ENCODE results near the gene INPP5B.

INPP5B gene

DNA sequence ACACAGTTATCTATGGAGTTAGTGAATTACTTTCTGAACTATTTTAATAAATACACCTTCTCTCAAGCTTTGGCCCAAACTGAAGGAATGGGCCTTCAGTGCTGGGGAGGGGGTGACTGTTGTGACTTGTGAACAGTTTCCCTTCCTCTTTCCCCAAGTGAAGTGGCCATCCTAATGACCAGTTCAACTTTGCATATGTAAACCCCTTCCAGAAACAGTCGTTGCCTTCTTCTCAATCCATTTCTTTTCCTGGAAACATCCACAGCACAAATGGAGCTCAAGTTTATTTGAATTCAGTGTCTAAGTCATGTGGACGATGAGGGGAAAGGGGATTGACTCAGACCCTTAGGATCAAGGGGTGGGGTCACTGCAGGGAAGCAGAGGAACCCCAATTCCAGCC lies 1.3 kb upstream of the INPP5B start:
- Histone ChIP-seq H3K36me3 (ENCODE audit: insufficient read depth, low read length) (no peaks in the 10 kb centered on the region), H3K9me2 (replicated peaks; ENCODE audit: low read depth, low read length) (no peaks in the 10 kb centered on the region), H3K4me3 (ENCODE audit: low read length, poor library complexity, severe bottlenecking) (no peak overlapping the region), H3K4me2 (ENCODE audit: low read depth, low read length, poor library complexity, severe bottlenecking) (no peak overlapping the region), H3K9me3 (ENCODE audit: insufficient read depth, low read depth, low read length) (no peaks in the 10 kb centered on the region), H4K20me1 (ENCODE audit: insufficient read depth, low read length, poor library complexity, severe bottlenecking) (no peaks in the 10 kb centered on the region), H3K27me3 (ENCODE audit: insufficient read depth, low read length, poor library complexity, severe bottlenecking) (no peaks in the 10 kb centered on the region), H3F3A (ENCODE audit: low read depth) (no peaks in the 10 kb centered on the region), H3K4me1 (ENCODE audit: insufficient read depth, low read length, poor library complexity, severe bottlenecking) (no peaks in the 10 kb centered on the region), H3K79me2 (ENCODE audit: insufficient read depth, low read length) (no peaks in the 10 kb centered on the region), H3K9ac (ENCODE audit: low read depth, low read length, poor library complexity, severe bottlenecking) (no peak overlapping the region), H2AFZ (ENCODE audit: low read length) (no peak overlapping the region)
- TF ChIP-seq, protein P1, sequence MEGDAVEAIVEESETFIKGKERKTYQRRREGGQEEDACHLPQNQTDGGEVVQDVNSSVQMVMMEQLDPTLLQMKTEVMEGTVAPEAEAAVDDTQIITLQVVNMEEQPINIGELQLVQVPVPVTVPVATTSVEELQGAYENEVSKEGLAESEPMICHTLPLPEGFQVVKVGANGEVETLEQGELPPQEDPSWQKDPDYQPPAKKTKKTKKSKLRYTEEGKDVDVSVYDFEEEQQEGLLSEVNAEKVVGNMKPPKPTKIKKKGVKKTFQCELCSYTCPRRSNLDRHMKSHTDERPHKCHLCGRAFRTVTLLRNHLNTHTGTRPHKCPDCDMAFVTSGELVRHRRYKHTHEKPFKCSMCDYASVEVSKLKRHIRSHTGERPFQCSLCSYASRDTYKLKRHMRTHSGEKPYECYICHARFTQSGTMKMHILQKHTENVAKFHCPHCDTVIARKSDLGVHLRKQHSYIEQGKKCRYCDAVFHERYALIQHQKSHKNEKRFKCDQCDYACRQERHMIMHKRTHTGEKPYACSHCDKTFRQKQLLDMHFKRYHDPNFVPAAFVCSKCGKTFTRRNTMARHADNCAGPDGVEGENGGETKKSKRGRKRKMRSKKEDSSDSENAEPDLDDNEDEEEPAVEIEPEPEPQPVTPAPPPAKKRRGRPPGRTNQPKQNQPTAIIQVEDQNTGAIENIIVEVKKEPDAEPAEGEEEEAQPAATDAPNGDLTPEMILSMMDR (conservative IDR thresholded peaks at IDR 0.05; ENCODE audit: low read length): no peak
- no peak for TF ChIP-seq EZH2phosphoT487 (IDR thresholded peaks at IDR 0.05; ENCODE audit: borderline replicate concordance)

GRCh38 chr1:37947364-37947763 lies 511 bp upstream of the INPP5B start:
- no peak for TF ChIP-seq EZH2phosphoT487 (IDR thresholded peaks at IDR 0.05; ENCODE audit: borderline replicate concordance)
- TF ChIP-seq, protein P1 (conservative IDR thresholded peaks at IDR 0.05; ENCODE audit: low read length): no peak
- Histone ChIP-seq H3K9ac (ENCODE audit: low read depth, low read length, poor library complexity, severe bottlenecking) (no peak overlapping the region), H3K79me2 (ENCODE audit: insufficient read depth, low read length) (no peaks in the 10 kb centered on the region), H2AFZ (ENCODE audit: low read length) (no peak overlapping the region), H3K9me2 (replicated peaks; ENCODE audit: low read depth, low read length) (no peaks in the 10 kb centered on the region), H3K36me3 (ENCODE audit: insufficient read depth, low read length) (no peaks in the 10 kb centered on the region), H4K20me1 (ENCODE audit: insufficient read depth, low read length, poor library complexity, severe bottlenecking) (no peaks in the 10 kb centered on the region), H3K4me1 (ENCODE audit: insufficient read depth, low read length, poor library complexity, severe bottlenecking) (no peaks in the 10 kb centered on the region), H3K4me2 (ENCODE audit: low read depth, low read length, poor library complexity, severe bottlenecking) (no peak overlapping the region), H3K4me3 (ENCODE audit: low read length, poor library complexity, severe bottlenecking) (no peak overlapping the region), H3K27me3 (ENCODE audit: insufficient read depth, low read length, poor library complexity, severe bottlenecking) (no peaks in the 10 kb centered on the region), H3F3A (ENCODE audit: low read depth) (no peaks in the 10 kb centered on the region), H3K9me3 (ENCODE audit: insufficient read depth, low read depth, low read length) (no peaks in the 10 kb centered on the region)

DNA sequence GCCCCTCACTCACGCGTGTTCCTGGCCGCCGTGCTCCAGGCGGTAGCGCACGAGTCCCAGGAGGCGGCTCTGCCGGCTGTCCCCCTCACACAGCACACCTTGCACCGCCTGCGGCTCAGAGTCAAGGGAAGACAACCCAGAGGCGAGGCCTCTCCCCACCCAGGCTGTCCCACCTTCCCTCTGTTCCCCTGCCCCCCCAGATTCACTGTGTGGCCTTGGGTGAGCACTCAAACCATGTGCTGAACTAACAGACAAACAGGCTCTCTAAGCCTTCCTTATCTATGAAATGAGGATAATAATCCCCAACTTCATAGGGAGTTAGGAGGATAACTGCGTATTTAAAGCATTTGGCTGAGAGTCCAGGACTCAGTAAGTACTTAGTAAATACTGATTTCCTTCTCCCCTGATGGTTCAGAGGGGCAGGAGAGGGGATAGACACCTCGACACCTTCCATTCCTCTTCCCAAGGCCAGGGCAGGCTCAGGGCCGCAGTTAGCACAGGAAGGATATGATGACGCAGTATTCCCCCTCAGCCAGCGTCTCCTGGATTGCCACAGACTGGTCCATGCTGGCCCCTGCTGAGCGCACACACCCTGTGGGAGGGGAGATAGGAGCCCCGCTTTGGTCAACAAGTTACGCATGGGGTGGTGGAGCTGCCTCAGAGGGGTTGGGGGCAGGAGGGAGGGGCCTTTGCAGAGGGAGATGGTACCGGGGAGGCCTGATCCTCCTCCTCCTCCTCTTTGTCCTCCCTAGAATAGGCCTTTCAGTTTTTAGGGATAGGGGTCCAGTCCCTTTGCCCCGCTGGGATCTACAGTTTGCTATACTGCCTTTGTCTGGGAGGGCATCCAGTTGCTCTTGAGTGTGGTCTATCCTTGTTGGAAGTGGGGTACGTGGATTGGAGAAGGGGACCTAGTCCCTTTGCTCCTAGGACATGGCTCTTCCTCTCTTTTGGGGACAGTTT lies 830 bp downstream of the INPP5B start:
- no peaks in the 10 kb centered on the region for H3F3A ChIP-seq (ENCODE audit: low read depth)
- no peaks in the 10 kb centered on the region for H3K27me3 ChIP-seq (ENCODE audit: insufficient read depth, low read length, poor library complexity, severe bottlenecking)
- no peaks in the 10 kb centered on the region for H3K4me1 ChIP-seq (ENCODE audit: insufficient read depth, low read length, poor library complexity, severe bottlenecking)
- H3K9ac ChIP-seq (ENCODE audit: low read depth, low read length, poor library complexity, severe bottlenecking): no peak overlapping the region
- H2AFZ ChIP-seq (ENCODE audit: low read length): peak overlapping the region; percentile 33; the same call in 1 of the 2 replicates
- no peaks in the 10 kb centered on the region for H3K36me3 ChIP-seq (ENCODE audit: insufficient read depth, low read length)
- no peaks in the 10 kb centered on the region for H3K9me2 ChIP-seq (replicated peaks; ENCODE audit: low read depth, low read length)
- no peaks in the 10 kb centered on the region for H4K20me1 ChIP-seq (ENCODE audit: insufficient read depth, low read length, poor library complexity, severe bottlenecking)
- H3K79me2 ChIP-seq (ENCODE audit: insufficient read depth, low read length): no peaks in the 10 kb centered on the region
- no peak overlapping the region for H3K4me2 ChIP-seq (ENCODE audit: low read depth, low read length, poor library complexity, severe bottlenecking)
- H3K4me3 ChIP-seq (ENCODE audit: low read length, poor library complexity, severe bottlenecking): no peak overlapping the region
- no peak for TF ChIP-seq EZH2phosphoT487 (IDR thresholded peaks at IDR 0.05; ENCODE audit: borderline replicate concordance)
- TF ChIP-seq, protein P1 (conservative IDR thresholded peaks at IDR 0.05; ENCODE audit: low read length): no peak
- H3K9me3 ChIP-seq (ENCODE audit: insufficient read depth, low read depth, low read length): no peaks in the 10 kb centered on the region

Data from Loucy (cell line).